OCI-LY7 (cell line): Measurements from ENCODE around the gene C2CD4A.
A peak's percentile ranks its signal among the peaks of the same experiment; 100 is the strongest.

Experiments
- CTCF ChIP-seq: fragments of 200-600 bp; sonication (generic); conservative IDR thresholded peaks from 2 replicates; pipeline ENCODE4 v1.5.1; 2014; ENCODE audit warnings: mild to moderate bottlenecking, antibody characterized with exemption, low read length, moderate library complexity, mixed read lengths
- EZH2phosphoT487 ChIP-seq: fragments of 200-600 bp; sonication (generic); IDR thresholded peaks from 2 replicates; pipeline ENCODE4 v1.6.1; 2018; ENCODE audit warnings: low read depth, borderline replicate concordance, mild to moderate bottlenecking, mixed run types, antibody characterized with exemption, low read length, moderate library complexity, mixed read lengths

- TF ChIP-seq CTCF (0 out of 2 replicates have a peak, but pooled peaks have one; percentile 14), EZH2phosphoT487 (no peak)
Measured at GRCh38 chr15:62104846-62105245, 38.1 kb downstream of the C2CD4A start.
